GM18507 (cell line): Measurements from ENCODE around the gene IL20RB.
"Not testable (repeated sequence)": the region's sequence is repeated elsewhere in the genome, so short reads cannot be mapped to it uniquely, and the experiment has no call there.

Experiments
- DNase-seq: peaks from one replicate; pipeline ENCODE4 v3.0.0; 2011; ENCODE audit warnings: low read depth; ENCODE audit not compliant: insufficient read length; ENCODE audit errors: extremely low spot score
- FAIRE-seq: peaks from 2 replicates; lab custom pipeline; 2011; peaks lifted over from hg19 to GRCh38; lab: Jason Lieb, UNC

The IL20RB gene

GRCh38 chr3:137013951-137014688 lies 56.3 kb downstream of the IL20RB start:
- FAIRE-seq (peak; percentile 91), DNase-seq (peak; percentile 64)

- DNase-seq, FAIRE-seq: not testable (repeated sequence)
Measured at GRCh38 chr3:137017316-137017715, 59.5 kb downstream of the IL20RB start.

- DNase-seq (no peak), FAIRE-seq (no peak)
Measured at GRCh38 chr3:137020315-137020714, 62.5 kb downstream of the IL20RB start.

DNA sequence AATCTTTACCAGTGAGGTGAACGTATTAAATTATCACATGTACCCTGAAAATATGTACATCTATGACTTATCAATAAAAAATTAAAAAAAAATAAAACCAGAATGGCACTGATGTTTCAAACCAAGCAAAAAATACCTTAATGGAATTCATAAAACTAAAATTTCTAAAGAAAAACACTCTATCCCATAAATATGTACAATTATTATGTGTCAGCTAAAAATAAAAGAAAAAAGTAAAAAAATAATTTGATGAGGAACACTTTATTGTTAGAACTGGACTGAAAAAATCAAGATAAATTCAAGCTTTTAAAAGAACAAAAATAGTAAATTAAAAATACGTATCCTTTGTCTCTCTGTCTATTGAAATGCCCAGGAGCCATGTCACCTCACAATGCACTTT lies 63.1 kb downstream of the IL20RB start:
- FAIRE-seq, result no peak

GRCh38 chr3:137024348-137024747 lies 66.6 kb downstream of the IL20RB start:
- FAIRE-seq (no peak), DNase-seq (no peak)

More for the DNA sequence above, 63.1 kb downstream of the IL20RB start:
- no peak for DNase-seq

- FAIRE-seq (no peak), DNase-seq (no peak)
Measured at GRCh38 chr3:137026701-137027100, 68.9 kb downstream of the IL20RB start.

GRCh38 chr3:137032465-137033120 lies 74.8 kb downstream of the IL20RB start:
- FAIRE-seq, result peak; percentile 78
- DNase-seq, result peak; percentile 65

- FAIRE-seq, result no peak
- no peak for DNase-seq
Measured at GRCh38 chr3:137035631-137036030, 77.8 kb downstream of the IL20RB start.

DNA sequence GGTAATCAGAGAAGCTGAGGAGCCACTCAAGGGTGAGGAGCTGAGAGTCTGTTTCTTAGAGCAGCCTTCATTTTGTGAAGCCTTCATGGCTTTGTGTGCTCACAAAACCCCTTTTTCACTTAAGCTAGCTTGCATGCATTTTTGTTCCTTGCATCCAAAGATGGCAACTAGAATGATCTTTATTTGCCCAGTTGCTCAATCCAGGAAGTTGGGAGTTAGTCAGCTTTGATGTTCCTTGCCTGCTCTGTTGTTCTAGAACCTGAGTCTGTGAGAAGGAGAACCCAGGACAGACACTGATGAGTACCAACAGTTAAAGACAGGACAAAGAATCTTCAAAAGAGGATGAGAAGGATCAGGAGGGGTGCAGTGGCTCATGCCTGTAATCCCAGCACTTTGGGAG lies 81.8 kb downstream of the IL20RB start:
- FAIRE-seq (no peak), DNase-seq (no peak)

- FAIRE-seq, result no peak
- DNase-seq, result no peak
Measured at GRCh38 chr3:137041251-137041650, 83.5 kb downstream of the IL20RB start.

DNA sequence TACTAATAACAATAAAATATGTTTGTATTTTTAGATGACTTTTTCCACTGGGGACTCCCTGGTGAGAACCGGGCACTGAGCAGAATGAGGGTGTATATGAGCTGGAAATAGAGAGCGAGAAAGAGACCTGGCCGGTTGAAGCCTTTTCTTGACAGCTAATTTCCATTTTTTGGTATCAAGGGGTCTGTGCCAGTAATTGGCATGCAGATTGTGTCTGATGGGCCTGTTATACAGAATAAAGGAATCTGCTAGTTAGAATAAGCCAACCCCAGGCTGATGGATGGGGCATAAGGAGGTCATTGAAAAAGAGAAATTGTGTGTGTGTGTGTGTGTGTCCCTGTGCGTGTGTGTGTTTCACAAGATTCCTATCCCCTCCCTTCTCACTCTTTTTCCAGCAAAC lies 83.9 kb downstream of the IL20RB start:
- no peak for FAIRE-seq
- DNase-seq, result no peak

DNA sequence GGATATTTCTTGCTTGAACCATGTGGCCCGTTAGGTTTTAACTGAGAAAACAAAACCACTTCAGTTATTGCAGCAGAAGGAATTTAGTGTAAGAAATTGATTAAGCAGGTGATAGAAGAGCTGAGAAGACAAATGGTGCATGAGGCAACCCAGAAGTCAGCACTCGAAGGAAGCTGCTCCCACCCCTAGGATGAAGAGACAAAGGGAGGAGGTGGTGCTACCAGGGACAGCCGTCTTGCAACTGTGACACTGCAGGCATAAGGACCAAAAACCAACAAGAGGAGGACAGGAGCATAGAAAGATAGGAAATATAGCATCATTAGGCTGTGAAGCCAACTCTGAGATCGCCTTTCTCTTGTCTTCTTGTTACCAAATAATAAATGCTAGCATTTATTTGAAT lies 89.0 kb downstream of the IL20RB start:
- FAIRE-seq (no peak), DNase-seq (no peak)

GRCh38 chr3:137047240-137047639 lies 89.5 kb downstream of the IL20RB start:
- FAIRE-seq, result no peak
- DNase-seq, result no peak

- FAIRE-seq (no peak), DNase-seq (no peak)
Measured at GRCh38 chr3:137050281-137050680, 92.5 kb downstream of the IL20RB start.

DNA sequence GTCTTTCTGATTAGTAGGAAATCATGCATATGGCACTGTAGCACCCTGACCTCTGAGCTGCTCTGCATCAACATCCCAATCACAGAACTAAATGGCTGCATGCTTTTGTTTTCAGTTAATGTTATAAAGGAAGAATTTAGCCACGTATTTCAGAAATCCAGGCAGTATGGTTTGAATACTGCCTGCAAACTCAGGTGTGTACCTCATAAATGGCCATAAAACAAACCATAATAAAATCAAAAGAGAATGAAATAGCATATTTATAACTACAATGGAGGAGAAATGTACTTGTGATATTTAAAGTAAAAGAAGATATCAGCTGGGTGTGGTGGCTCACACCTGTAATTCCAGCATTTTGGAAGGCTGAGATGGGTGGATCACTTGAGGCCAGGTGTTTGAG lies 94.5 kb downstream of the IL20RB start:
- no peak for FAIRE-seq
- DNase-seq, result no peak
